C4-2B (cell line): ENCODE data around the gene SOX5.

ENCODE experiments used
- CTCF ChIP-seq: fragments of 450-650 bp; conservative IDR thresholded peaks from 2 replicates; pipeline ENCODE4 v1.5.1; 2017; ENCODE audit warnings: mild to moderate bottlenecking
- ZFX ChIP-seq: fragments of 450-650 bp; IDR thresholded peaks from 2 replicates; pipeline ENCODE4 v1.6.1; 2017

- no peak for TF ChIP-seq CTCF
- TF ChIP-seq ZFX, result no peak
Observed at GRCh38 chr12:23855813-23856212, 93.7 kb downstream of the SOX5 start.
